ENCODE data around the gene TMEM82.

- TF ChIP-seq EZH2 (IDR thresholded peaks at IDR 0.05; ENCODE audit: low read depth, unreplicated experiment), result no peak
- no peak for TF ChIP-seq EZH2phosphoT487 (IDR thresholded peaks at IDR 0.05; ENCODE audit: unreplicated experiment)
- TF ChIP-seq CTCF (conservative IDR thresholded peaks at IDR 0.05; ENCODE audit: low read depth in 2 of 2), result no peak
- no peak for TF ChIP-seq JUNB (IDR thresholded peaks at IDR 0.05; ENCODE audit: unreplicated experiment)
- no peak for TF ChIP-seq POLR2AphosphoS5 (IDR thresholded peaks at IDR 0.05; ENCODE audit: low read depth)
- TF ChIP-seq CREB1 (CRISPR knock-in tag; IDR thresholded peaks at IDR 0.05; ENCODE audit: low read depth), result no peak
- no peak for TF ChIP-seq NANOG (IDR thresholded peaks at IDR 0.05; ENCODE audit: borderline replicate concordance)
- TF ChIP-seq, protein P1, sequence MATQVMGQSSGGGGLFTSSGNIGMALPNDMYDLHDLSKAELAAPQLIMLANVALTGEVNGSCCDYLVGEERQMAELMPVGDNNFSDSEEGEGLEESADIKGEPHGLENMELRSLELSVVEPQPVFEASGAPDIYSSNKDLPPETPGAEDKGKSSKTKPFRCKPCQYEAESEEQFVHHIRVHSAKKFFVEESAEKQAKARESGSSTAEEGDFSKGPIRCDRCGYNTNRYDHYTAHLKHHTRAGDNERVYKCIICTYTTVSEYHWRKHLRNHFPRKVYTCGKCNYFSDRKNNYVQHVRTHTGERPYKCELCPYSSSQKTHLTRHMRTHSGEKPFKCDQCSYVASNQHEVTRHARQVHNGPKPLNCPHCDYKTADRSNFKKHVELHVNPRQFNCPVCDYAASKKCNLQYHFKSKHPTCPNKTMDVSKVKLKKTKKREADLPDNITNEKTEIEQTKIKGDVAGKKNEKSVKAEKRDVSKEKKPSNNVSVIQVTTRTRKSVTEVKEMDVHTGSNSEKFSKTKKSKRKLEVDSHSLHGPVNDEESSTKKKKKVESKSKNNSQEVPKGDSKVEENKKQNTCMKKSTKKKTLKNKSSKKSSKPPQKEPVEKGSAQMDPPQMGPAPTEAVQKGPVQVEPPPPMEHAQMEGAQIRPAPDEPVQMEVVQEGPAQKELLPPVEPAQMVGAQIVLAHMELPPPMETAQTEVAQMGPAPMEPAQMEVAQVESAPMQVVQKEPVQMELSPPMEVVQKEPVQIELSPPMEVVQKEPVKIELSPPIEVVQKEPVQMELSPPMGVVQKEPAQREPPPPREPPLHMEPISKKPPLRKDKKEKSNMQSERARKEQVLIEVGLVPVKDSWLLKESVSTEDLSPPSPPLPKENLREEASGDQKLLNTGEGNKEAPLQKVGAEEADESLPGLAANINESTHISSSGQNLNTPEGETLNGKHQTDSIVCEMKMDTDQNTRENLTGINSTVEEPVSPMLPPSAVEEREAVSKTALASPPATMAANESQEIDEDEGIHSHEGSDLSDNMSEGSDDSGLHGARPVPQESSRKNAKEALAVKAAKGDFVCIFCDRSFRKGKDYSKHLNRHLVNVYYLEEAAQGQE (IDR thresholded peaks at IDR 0.05; ENCODE audit: unreplicated experiment), result no peak
- TF ChIP-seq ZNF462 (CRISPR knock-in tag; IDR thresholded peaks at IDR 0.05), result no peak
- TF ChIP-seq, protein P2, sequence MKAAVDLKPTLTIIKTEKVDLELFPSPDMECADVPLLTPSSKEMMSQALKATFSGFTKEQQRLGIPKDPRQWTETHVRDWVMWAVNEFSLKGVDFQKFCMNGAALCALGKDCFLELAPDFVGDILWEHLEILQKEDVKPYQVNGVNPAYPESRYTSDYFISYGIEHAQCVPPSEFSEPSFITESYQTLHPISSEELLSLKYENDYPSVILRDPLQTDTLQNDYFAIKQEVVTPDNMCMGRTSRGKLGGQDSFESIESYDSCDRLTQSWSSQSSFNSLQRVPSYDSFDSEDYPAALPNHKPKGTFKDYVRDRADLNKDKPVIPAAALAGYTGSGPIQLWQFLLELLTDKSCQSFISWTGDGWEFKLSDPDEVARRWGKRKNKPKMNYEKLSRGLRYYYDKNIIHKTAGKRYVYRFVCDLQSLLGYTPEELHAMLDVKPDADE (IDR thresholded peaks at IDR 0.05), result no peak
- no peak for TF ChIP-seq STAT1 (IDR thresholded peaks at IDR 0.05; ENCODE audit: unreplicated experiment)
- no peak for TF ChIP-seq ZNF114 (CRISPR knock-in tag; IDR thresholded peaks at IDR 0.05)
- no peak for TF ChIP-seq ZNF331 (CRISPR knock-in tag; IDR thresholded peaks at IDR 0.05; ENCODE audit: low read depth)
Measured at GRCh38 chr1:15736892-15737261, 5.4 kb upstream of the TMEM82 start.

Measured in GM23338 (cell line).